Upper lobe of left lung (tissue), 4 donors: ENCODE results near the gene PPM1E.

Experiments used
- EP300 ChIP-seq, 4 donors: sonication (generic); formaldehyde crosslinking; IDR thresholded peaks; one replicate each; pipeline ENCODE4 v1.5.1; 2017; ENCODE audit warnings: antibody characterized with exemption in 4 of 4, control low read depth in 2 of 4
- POLR2A ChIP-seq, 4 donors: fragments of 450-650 bp; IDR thresholded peaks; one replicate each; pipeline ENCODE4 v1.5.1; 2016 to 2017; ENCODE audit warnings: antibody characterized with exemption in 4 of 4, mild to moderate bottlenecking in 2 of 4
- POLR2AphosphoS5 ChIP-seq, 2 donors: sonication (generic); formaldehyde crosslinking; IDR thresholded peaks; one replicate each; pipeline ENCODE4 v1.5.1; 2017; ENCODE audit warnings: antibody characterized with exemption in 2 of 2
- TF ChIP-seq, protein P1 (sequence below), 6 experiments: fragments of 450-650 bp in 4 of 6; fragments of 200-600 bp in 2 of 6; sonication (generic) in 2 of 6; IDR thresholded peaks; one replicate each; pipeline ENCODE4 v1.5.1; 2016 to 2019; ENCODE audit warnings: antibody characterized with exemption in 6 of 6

DNA sequence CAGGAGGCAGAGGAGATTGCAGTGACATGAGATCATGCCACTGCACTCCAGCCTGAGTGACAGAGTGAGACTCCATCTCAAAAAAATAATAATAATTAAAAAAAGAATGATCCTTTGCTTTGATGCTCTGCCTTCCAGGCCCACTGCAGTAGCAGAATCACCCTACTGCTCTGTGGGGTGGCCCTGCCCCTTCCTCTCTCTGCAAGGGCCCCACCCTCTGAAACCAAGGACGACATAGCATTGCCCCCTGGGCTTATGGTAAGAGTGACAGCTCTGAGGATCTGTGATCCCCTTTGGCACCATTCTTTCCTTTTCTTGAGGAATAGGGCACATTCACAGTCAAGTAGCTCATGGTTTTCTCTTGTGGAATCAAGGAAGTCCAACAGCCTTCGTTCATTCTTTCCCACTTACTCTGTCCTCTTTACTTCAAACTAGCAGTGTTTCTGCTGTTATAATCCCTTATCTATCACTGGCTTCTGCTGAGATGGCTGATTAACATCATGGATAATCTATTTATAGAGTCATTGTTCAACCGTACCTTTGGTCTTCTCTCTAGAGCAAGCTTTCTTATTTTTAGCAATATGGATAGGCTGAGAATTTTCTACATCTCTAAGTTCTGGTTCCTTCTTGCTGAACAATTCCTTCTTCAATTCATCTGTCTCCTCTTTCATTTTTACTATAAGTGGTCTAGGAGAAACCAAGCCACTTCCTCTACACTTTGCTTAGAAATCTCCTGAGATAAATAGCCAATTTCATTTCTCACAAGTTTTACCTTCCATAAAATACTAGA lies 49.1 kb upstream of the PPM1E start:
- TF ChIP-seq, protein P1, sequence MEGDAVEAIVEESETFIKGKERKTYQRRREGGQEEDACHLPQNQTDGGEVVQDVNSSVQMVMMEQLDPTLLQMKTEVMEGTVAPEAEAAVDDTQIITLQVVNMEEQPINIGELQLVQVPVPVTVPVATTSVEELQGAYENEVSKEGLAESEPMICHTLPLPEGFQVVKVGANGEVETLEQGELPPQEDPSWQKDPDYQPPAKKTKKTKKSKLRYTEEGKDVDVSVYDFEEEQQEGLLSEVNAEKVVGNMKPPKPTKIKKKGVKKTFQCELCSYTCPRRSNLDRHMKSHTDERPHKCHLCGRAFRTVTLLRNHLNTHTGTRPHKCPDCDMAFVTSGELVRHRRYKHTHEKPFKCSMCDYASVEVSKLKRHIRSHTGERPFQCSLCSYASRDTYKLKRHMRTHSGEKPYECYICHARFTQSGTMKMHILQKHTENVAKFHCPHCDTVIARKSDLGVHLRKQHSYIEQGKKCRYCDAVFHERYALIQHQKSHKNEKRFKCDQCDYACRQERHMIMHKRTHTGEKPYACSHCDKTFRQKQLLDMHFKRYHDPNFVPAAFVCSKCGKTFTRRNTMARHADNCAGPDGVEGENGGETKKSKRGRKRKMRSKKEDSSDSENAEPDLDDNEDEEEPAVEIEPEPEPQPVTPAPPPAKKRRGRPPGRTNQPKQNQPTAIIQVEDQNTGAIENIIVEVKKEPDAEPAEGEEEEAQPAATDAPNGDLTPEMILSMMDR (IDR thresholded peaks at IDR 0.05): no peak
- TF ChIP-seq POLR2A (IDR thresholded peaks at IDR 0.05) (no peak), POLR2AphosphoS5 (IDR thresholded peaks at IDR 0.05) (no peak), EP300 (IDR thresholded peaks at IDR 0.05) (no peak)
